Mucosa of gallbladder (tissue), 1 donor: Measurements from ENCODE around the gene ITPKB. TPM values are rescaled to one million over a fixed set of nuclear protein-coding genes. Genes with fewer than 3 reads are reported as not detected.

Experiments
- DNase-seq: peaks from one replicate; pipeline ENCODE4 v3.0.0-alpha.2; 2020; ENCODE audit warnings: low spot score
- total RNA-seq: library from RNA; stranded (reverse); gene quantifications from one replicate; pipeline ENCODE4 v1.2.1, GENCODE V29; 2021
- donor health status: DM: no; HTN: no; CAD: no.

ITPKB gene
- total RNA-seq, 1 donor from 2014 or later = 30.6 TPM

GRCh38 chr1:226666692-226667091 lies 72.4 kb downstream of the ITPKB start:
- DNase-seq = no peak

DNA sequence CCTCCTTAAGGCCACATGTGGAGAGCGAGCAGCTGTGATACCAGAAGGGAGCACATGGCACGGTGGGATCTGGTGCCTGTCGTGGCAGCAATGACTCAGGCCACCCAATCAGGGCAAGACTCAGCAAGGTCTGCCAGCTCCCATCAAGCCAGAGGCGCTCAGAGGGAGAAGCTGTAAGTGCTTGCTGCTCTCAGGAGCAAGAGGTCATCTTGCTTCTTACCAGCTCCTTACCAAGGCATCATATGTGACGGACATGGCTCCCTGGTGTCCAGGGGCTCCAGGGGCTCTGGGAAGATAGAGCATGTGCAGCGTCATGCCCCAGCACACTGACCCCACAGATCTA lies 72.9 kb downstream of the ITPKB start:
- no peak for DNase-seq

GRCh38 chr1:226665505-226666163 lies 73.4 kb downstream of the ITPKB start:
- DNase-seq = no peak

GRCh38 chr1:226664413-226665101 lies 74.5 kb downstream of the ITPKB start:
- peak; percentile 66 for DNase-seq

- no peak for DNase-seq
Measured at GRCh38 chr1:226663327-226663704, 75.8 kb downstream of the ITPKB start.

DNA sequence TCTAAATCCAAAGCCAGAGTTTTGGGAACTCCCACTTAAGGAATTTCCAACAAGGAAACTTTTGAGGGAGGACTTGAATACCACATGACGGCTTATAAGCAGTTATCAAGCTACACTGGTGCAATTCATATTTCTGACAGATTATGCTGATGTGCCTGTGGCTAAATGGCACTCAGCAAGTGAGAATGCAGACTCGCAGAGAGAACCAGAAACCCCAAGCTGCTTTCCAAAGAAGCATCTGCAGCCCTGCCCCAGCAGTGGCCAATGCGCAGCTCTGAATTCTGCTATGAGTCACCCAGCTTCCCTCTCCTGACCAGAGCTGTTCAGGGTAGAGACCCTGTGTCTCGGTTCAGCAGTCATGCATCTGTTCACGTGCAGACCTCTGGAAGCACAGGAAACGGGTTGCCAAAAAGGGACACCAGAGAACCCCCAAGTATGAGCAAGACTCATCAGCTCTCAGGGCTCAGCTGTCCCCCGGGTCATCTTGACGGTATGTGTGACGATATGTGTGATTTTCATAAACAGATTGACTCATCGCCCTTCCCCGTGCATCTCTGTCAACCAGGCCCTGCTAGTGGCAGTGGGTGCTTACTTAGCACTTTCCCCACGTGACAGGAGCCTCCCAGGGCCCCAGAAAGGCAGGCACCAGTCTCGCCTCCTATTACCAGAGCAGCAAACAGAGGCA lies 76.3 kb downstream of the ITPKB start:
- DNase-seq = peak; percentile 77

DNA sequence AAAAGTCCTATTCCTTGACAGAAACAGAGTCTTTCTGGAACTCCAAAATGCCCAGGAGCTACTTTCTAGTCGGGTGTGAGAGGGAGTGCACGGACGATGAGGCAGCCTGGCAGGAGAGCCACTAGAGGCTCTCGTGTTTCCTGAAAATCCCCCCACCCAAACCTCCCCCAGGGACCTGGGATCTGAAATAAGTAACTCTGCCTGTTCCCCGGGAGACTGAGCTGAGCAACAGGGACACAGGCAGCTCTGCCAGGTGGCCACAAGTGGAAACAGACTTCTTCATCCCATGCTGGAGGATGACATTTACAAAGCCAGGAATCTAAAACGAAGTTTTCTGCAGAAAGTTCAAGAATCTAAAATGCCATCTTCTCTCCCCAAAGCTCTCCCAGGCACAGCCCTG lies 77.1 kb downstream of the ITPKB start:
- DNase-seq = no peak

GRCh38 chr1:226661271-226661670 lies 77.8 kb downstream of the ITPKB start:
- DNase-seq = no peak

- no peak for DNase-seq
Measured at GRCh38 chr1:226660410-226661182, 78.5 kb downstream of the ITPKB start.

- no peak for DNase-seq
Measured at GRCh38 chr1:226659641-226660040, 79.4 kb downstream of the ITPKB start.

GRCh38 chr1:226659136-226659535 lies 79.9 kb downstream of the ITPKB start:
- DNase-seq = no peak

DNA sequence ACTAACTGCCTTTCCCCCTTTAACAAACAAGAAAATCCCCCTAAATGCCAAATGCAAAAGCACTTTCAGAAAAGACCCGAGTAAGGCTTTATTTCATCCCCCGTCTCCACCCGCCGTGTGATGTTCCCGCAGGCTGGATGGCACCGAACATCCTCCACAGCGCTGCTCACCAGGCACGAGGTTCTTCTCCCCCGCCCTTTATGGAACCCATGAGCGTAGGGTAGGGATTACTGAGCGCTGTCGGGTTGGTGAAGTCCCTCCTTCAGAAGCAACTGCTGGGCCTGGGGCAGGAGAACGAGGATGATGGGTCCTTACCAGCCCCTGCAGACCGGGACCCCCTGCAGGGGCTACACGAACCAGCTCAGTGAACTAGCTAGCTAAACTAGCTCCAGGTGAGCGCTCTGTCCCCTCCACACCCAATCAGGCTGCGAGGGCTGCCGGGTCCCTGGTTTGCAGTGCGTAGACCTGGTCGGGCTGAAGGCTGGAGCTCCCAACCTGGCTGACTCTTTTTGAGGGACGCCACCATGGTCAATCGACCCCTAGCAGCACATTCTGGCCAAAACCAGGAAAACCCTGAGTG lies 80.4 kb downstream of the ITPKB start:
- DNase-seq = no peak

DNA sequence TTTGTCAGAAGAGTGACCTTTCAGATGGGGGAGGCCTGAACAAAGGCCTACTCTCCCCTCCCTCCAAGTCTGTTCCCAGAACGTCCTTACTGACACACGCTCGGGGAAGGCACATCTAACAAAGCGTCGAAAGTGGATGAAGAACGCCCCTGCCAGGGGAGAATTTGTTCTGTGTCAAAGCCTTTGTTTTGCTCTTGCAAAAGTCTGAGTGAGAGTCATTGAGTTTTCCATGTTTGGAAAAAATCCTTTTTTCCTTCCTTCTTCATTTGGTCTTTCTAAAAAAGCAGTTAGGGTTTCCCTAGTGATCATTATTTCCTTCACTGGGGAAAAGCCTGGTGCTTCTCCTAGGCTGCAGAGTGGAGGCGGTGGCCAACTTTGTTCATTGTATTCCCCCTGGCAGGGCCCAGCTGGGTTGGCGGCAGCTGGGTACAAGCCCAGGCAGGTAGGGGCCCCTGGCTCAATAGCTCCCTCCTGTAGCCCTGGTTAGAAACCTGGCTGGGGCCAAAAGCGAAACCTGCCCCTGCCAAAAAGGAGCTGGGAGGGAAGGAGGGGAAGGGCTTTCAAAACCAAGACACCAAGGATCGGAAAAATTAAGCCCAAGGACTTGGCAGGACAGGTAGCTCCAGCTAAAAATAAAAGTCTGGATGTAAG lies 81.1 kb downstream of the ITPKB start:
- DNase-seq = no peak

GRCh38 chr1:226656601-226657277 lies 82.3 kb downstream of the ITPKB start:
- DNase-seq = no peak

GRCh38 chr1:226656201-226656600 lies 82.9 kb downstream of the ITPKB start:
- no peak for DNase-seq

- no peak for DNase-seq
Measured at GRCh38 chr1:226655251-226656163, 83.6 kb downstream of the ITPKB start.

DNA sequence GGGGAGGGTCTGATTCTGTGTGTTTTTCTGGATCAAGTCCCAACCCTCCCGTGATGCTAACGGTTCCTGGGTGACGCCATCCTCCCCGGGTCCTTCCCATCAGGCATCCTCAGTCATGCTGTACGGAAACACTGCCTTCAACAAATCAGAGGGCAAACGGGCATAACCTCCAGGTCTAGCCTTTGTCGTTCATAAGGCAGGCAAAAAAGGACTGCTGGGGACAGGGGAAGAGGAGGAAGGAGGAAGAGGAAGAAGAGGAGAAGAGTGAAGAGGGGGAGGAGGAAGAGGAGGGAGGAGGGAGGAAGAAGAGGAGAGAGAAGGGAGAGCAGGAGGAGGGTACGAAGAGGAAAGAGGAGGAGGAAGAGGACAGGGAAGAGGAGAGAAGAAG lies 84.4 kb downstream of the ITPKB start:
- no peak for DNase-seq

DNA sequence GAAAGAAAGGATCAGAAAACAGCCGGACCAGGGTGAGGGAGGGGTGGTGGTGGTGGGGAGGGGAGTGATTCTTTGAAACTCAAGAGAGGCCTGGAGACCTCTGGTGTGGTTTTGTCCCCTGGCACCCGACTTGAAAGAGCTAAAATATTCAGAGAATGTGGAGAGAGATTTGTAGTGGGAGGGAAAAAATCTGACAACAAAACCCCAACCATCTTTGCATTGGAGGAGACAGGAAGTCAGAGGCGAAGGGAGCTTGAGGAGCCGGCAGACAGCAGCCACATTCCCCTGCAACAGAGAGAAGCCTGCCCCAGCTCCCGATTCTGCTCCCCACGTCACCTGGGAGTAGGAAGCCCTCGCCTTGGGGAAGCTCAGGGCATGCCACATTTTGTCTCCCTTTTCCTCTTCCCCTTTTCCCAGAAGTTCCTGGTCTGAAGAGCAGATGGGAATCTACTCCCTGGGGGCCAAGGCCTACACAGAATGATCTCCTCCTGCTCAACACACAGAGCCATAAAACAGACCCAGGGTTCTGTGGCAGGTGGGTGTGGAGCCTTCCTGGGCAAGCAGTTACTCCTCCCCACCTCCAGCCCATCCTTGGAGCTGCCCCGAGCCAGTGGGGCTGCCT lies 84.9 kb downstream of the ITPKB start:
- no peak for DNase-seq

DNA sequence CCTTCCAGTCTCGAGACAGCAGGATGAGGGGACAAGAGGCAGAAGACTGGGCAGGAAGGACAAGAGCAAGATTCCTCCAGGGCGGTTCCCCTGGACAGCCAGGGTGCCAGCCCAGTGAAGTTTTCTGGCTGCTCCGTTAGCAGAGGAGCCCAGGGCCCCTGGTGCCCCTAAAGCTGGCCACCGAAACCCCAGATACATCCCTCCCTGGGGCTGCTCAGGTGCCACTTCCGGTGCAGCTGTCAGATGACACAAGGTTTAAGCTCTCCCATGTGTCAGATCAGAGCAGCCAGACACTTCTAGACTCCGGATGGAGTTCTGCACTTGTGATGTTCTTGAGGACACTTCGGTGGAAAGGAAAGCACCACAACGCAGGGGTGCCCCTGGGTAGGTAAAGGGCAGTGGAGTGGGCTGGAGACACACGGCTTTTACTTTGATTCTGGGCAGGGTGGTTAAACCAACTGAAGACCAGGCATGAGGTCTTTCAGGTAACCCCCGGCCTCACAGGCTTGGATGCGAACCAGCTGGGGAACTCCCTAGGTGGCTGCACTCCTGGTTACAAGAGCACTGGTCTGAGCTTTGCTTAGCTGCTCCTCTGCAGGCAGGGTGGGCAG lies 85.7 kb downstream of the ITPKB start:
- no peak for DNase-seq
